Measurements from ENCODE around the gene COA3. TPM values are rescaled to one million over a fixed set of nuclear protein-coding genes. Genes with fewer than 3 reads are reported as not detected.

The COA3 gene
- total RNA-seq: 38.1 and 48.7 TPM in 2 replicates

GRCh38 chr17:42798383-42799380 lies at the start of gene COA3, which contains the start of gene CNTD1:
TSS of gene COA3 (minus strand) at chr17:42798704. CDS start at chr17:42798681, 23 bp downstream.
TSS of gene CNTD1 (plus strand) at chr17:42798861. CDS start at chr17:42799068, 207 bp downstream.

GRCh38 chr17:42844271-42844670 lies 45.8 kb upstream of the COA3 start, which contains the start of gene AOC2:
TSS of gene AOC2 (plus strand) at chr17:42844580. CDS start at chr17:42844627, 47 bp downstream.

GRCh38 chr17:42832934-42833766 lies 34.6 kb upstream of the COA3 start, which contains the start of gene PSME3:
TSS of gene PSME3 (plus strand) at chr17:42833397. CDS start at chr17:42833632, 235 bp downstream.

GRCh38 chr17:42779936-42780850 lies 18.3 kb downstream of the COA3 start, which contains the start of gene WNK4:
TSS of gene WNK4 (plus strand) at chr17:42780610. CDS start at chr17:42780699, 89 bp downstream.

GRCh38 chr17:42773290-42774035 lies 25.0 kb downstream of the COA3 start, which contains the start of gene VPS25:
TSS of gene VPS25 (plus strand) at chr17:42773449. CDS start at chr17:42773476, 27 bp downstream.

GRCh38 chr17:42760652-42761581 lies 37.6 kb downstream of the COA3 start, which contains the start of gene RAMP2:
TSS of gene RAMP2 (plus strand) at chr17:42761227. CDS start at chr17:42761262, 35 bp downstream.

Small RNA genes lying within 50 kb of the gene (small RNA-seq; reads per million reads assigned to genes)
- not detected for gene HMGN2P15
- gene MIR6781: not detected

Other genes with a start within 250 kb of the COA3 start
- gene HSD17B1, start 245.8 kb downstream of the COA3 start, total RNA-seq: 0.12 and 0.81 TPM in 2 replicates
- 19.1 and 23.2 TPM in 2 replicates for gene COASY, start 236.6 kb downstream of the COA3 start, total RNA-seq
- gene MLX, start 231.6 kb downstream of the COA3 start, total RNA-seq: 45.7 and 54.4 TPM in 2 replicates
- 0.97 and 1.3 TPM in 2 replicates for gene PSMC3IP, start 221.0 kb downstream of the COA3 start, total RNA-seq
- 116 and 136 TPM in 2 replicates for gene RETREG3, start 189.3 kb downstream of the COA3 start, total RNA-seq
- gene TUBG1, start 189.0 kb downstream of the COA3 start, total RNA-seq: 29.9 and 35.2 TPM in 2 replicates
- gene TUBG2, start 139.4 kb downstream of the COA3 start, total RNA-seq: 14.9 and 17.7 TPM in 2 replicates
- gene PLEKHH3, start 121.7 kb downstream of the COA3 start, total RNA-seq: 22.0 and 24.5 TPM in 2 replicates
- gene CCR10, start 116.9 kb downstream of the COA3 start, total RNA-seq: 2.2 and 2.4 TPM in 2 replicates
- 38.0 and 51.6 TPM in 2 replicates for gene CNTNAP1, start 116.2 kb downstream of the COA3 start, total RNA-seq
- gene EZH1, start 53.7 kb downstream of the COA3 start, total RNA-seq: 32.9 and 37.8 TPM in 2 replicates
- not detected in 2 replicates for gene RAMP2, start 37.5 kb downstream of the COA3 start, total RNA-seq
- gene VPS25, start 25.3 kb downstream of the COA3 start, total RNA-seq: 40.2 and 46.8 TPM in 2 replicates
- under 0.01 TPM in 1 of 2 replicates, not detected in the other for gene WNK4, start 18.1 kb downstream of the COA3 start, total RNA-seq
- not detected in 2 replicates for gene CNTD1, start 157 bp upstream of the COA3 start, total RNA-seq
- gene BECN1, start 25.6 kb upstream of the COA3 start, total RNA-seq: 74.4 and 81.3 TPM in 2 replicates
- gene PSME3, start 34.7 kb upstream of the COA3 start, total RNA-seq: 79.7 and 83.1 TPM in 2 replicates
- 0.73 and 1.3 TPM in 2 replicates for gene AOC2, start 45.9 kb upstream of the COA3 start, total RNA-seq
- gene AOC3, start 52.5 kb upstream of the COA3 start, total RNA-seq: under 0.01 TPM in 1 of 2 replicates, not detected in the other
- gene G6PC1, start 102.1 kb upstream of the COA3 start, total RNA-seq: not detected in 2 replicates
- gene AARSD1, start 165.8 kb upstream of the COA3 start, total RNA-seq: 15.3 and 16.4 TPM in 2 replicates
- not detected in 2 replicates for gene PTGES3L, start 181.4 kb upstream of the COA3 start, total RNA-seq
- 10.8 and 13.3 TPM in 2 replicates for gene RUNDC1, start 181.9 kb upstream of the COA3 start, total RNA-seq
- gene RPL27, start 199.7 kb upstream of the COA3 start, total RNA-seq: 404 and 600 TPM in 2 replicates
- gene IFI35, start 208.1 kb upstream of the COA3 start, total RNA-seq: 69.8 and 71.7 TPM in 2 replicates
- 357 and 482 TPM in 2 replicates for gene VAT1, start 223.7 kb upstream of the COA3 start, total RNA-seq
- gene RND2, start 226.5 kb upstream of the COA3 start, total RNA-seq: 0.32 and 0.49 TPM in 2 replicates

All from hair follicle dermal papilla cell (primary cell).